Stimulated activated CD8-positive, alpha-beta memory T cell treated with anti-CD3 and anti-CD28 coated beads, Interleukin-4, amount 100 ng/mL, for 24 hours (primary cell): ENCODE data around the gene EARS2.
"Not testable (repeated sequence)": the region's sequence is repeated elsewhere in the genome, so short reads cannot be mapped to it uniquely, and the experiment has no call there.

Experiments used
- DNase-seq: peaks from one replicate; pipeline ENCODE4 v3.0.0-alpha.2; 2020; ENCODE audit warnings: low read depth

EARS2 gene

GRCh38 chr16:23527961-23528643, 29.0 kb downstream of the EARS2 start:
- no peak for DNase-seq

- no peak for DNase-seq
These were observed 32.3 kb downstream of the EARS2 start for GRCh38 chr16:23524886-23525285.

- DNase-seq: no peak
These were observed 33.2 kb downstream of the EARS2 start for GRCh38 chr16:23523876-23524385.

GRCh38 chr16:23523321-23523720, 33.8 kb downstream of the EARS2 start:
- no peak for DNase-seq

- no peak for DNase-seq
These were observed 35.2 kb downstream of the EARS2 start for GRCh38 chr16:23521965-23522364.

GRCh38 chr16:23521037-23521743, 36.0 kb downstream of the EARS2 start:
- DNase-seq: no peak

- no peak for DNase-seq
These were observed 36.6 kb downstream of the EARS2 start for GRCh38 chr16:23520500-23520899.

- DNase-seq: no peak
These were observed 37.9 kb downstream of the EARS2 start for GRCh38 chr16:23519282-23519681.

GRCh38 chr16:23518435-23518891, 38.7 kb downstream of the EARS2 start:
- DNase-seq: no peak

GRCh38 chr16:23516366-23517137, 40.6 kb downstream of the EARS2 start:
- no peak for DNase-seq

GRCh38 chr16:23515881-23516280, 41.3 kb downstream of the EARS2 start:
- DNase-seq: no peak

- DNase-seq: no peak
These were observed 42.6 kb downstream of the EARS2 start for GRCh38 chr16:23514381-23515152.

- no peak for DNase-seq
These were observed 44.9 kb downstream of the EARS2 start for GRCh38 chr16:23512168-23512695.

- DNase-seq: no peak
These were observed 45.4 kb downstream of the EARS2 start for GRCh38 chr16:23511731-23512130.

- DNase-seq: not testable (repeated sequence)
These were observed 46.3 kb downstream of the EARS2 start for GRCh38 chr16:23510915-23511270.

GRCh38 chr16:23510164-23510914, 46.8 kb downstream of the EARS2 start, which contains the start of gene GGA2:
GGA2 (minus strand) TSS chr16:23510494; CDS start chr16:23510411, 83 bp downstream.
- peak; percentile 74 for DNase-seq

- DNase-seq: no peak
These were observed 47.4 kb downstream of the EARS2 start for GRCh38 chr16:23509782-23510163.

- DNase-seq: no peak
These were observed 47.8 kb downstream of the EARS2 start for GRCh38 chr16:23509441-23509754.

- no peak for DNase-seq
These were observed 48.3 kb downstream of the EARS2 start for GRCh38 chr16:23508589-23509440.

GRCh38 chr16:23506606-23506994, 50.5 kb downstream of the EARS2 start:
- no peak for DNase-seq
